Measurements from ENCODE around the gene S100A10.

- TF ChIP-seq, protein P1, sequence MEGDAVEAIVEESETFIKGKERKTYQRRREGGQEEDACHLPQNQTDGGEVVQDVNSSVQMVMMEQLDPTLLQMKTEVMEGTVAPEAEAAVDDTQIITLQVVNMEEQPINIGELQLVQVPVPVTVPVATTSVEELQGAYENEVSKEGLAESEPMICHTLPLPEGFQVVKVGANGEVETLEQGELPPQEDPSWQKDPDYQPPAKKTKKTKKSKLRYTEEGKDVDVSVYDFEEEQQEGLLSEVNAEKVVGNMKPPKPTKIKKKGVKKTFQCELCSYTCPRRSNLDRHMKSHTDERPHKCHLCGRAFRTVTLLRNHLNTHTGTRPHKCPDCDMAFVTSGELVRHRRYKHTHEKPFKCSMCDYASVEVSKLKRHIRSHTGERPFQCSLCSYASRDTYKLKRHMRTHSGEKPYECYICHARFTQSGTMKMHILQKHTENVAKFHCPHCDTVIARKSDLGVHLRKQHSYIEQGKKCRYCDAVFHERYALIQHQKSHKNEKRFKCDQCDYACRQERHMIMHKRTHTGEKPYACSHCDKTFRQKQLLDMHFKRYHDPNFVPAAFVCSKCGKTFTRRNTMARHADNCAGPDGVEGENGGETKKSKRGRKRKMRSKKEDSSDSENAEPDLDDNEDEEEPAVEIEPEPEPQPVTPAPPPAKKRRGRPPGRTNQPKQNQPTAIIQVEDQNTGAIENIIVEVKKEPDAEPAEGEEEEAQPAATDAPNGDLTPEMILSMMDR (IDR thresholded peaks at IDR 0.05; ENCODE audit: poor library complexity) = no peak
- TF ChIP-seq EZH2 (IDR thresholded peaks at IDR 0.05; ENCODE audit: borderline replicate concordance) = no peak
Measured at GRCh38 chr1:152029929-152030211, 36.2 kb upstream of the S100A10 start.

Data from hepatocyte (in vitro differentiated cells).